Measurements from ENCODE around the gene EFNB3.
A peak's percentile ranks its signal among the peaks of the same experiment; 100 is the strongest.

DNA sequence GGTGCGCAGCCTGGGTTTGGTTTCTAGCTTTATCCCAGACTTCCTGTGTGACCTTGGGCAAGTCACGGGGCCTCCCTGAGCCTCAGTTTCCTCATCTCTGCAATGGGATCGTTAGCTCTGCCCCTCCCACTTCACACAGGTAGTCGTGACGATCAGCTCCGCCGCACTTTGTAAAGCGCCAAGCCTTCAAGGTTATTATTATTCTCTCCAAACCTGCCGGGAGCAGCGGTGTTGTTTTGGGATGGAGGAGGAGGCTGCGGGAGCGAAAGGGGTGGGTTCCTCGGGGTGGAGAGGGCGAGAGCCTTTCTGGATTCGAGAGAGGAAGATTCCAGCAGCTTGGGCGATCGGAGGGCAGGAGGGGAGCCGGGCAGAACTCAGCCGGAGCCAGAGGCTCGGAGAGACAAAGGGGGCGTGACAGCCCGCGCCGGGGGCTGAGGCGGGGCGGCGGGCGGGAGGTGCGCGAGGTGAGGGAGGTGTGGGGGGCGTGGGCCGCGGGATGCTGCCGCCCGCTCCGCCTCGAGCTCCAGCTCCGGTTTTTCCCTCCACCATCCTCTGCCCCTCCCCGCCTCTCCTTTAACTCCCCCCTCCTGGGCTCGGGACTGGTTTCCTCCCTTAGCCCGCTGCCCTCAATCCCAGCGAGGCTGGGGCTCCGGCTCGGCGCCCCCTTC, at the start of gene EFNB3:
- TF ChIP-seq, protein P1, sequence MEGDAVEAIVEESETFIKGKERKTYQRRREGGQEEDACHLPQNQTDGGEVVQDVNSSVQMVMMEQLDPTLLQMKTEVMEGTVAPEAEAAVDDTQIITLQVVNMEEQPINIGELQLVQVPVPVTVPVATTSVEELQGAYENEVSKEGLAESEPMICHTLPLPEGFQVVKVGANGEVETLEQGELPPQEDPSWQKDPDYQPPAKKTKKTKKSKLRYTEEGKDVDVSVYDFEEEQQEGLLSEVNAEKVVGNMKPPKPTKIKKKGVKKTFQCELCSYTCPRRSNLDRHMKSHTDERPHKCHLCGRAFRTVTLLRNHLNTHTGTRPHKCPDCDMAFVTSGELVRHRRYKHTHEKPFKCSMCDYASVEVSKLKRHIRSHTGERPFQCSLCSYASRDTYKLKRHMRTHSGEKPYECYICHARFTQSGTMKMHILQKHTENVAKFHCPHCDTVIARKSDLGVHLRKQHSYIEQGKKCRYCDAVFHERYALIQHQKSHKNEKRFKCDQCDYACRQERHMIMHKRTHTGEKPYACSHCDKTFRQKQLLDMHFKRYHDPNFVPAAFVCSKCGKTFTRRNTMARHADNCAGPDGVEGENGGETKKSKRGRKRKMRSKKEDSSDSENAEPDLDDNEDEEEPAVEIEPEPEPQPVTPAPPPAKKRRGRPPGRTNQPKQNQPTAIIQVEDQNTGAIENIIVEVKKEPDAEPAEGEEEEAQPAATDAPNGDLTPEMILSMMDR (IDR thresholded peaks at IDR 0.05; ENCODE audit: control extremely low read depth in 1 of 3, insufficient read depth in 1 of 3, low read depth in 1 of 3, low read length in 3 of 3): no peak
- peak; percentile 5 for TF ChIP-seq ASH2L (IDR thresholded peaks at IDR 0.05; ENCODE audit: low read length)
- TF ChIP-seq BRCA1 (IDR thresholded peaks at IDR 0.05; ENCODE audit: low read depth, low read length): no peak
- no peak for TF ChIP-seq NRF1 (IDR thresholded peaks at IDR 0.05; ENCODE audit: low read depth, low read length)
- no peak for TF ChIP-seq POLR2AphosphoS5 (IDR thresholded peaks at IDR 0.05; ENCODE audit: low read depth, low read length)
- no peak for TF ChIP-seq GTF2F1 (IDR thresholded peaks at IDR 0.05; ENCODE audit: borderline replicate concordance, low read depth, low read length)
- no peak for TF ChIP-seq HDAC6 (IDR thresholded peaks at IDR 0.05; ENCODE audit: low read depth, low read length)
- TF ChIP-seq, protein P2, sequence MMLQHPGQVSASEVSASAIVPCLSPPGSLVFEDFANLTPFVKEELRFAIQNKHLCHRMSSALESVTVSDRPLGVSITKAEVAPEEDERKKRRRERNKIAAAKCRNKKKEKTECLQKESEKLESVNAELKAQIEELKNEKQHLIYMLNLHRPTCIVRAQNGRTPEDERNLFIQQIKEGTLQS (IDR thresholded peaks at IDR 0.05; ENCODE audit: insufficient read depth, low read depth, low read length): no peak
- TF ChIP-seq EZH2 (IDR thresholded peaks at IDR 0.05; ENCODE audit: low read depth, low read length, severe bottlenecking): no peak
- peak in 1 of 2 experiments; percentile 55; a peak in 1 of 3 replicates for TF ChIP-seq POLR2A (IDR thresholded peaks at IDR 0.05; ENCODE audit: control extremely low read depth in 1 of 2, low read depth in 2 of 2, low read length in 2 of 2)
- TF ChIP-seq JUND (IDR thresholded peaks at IDR 0.05; ENCODE audit: low read length): no peak

All from H1 (cell line).